Pons (tissue), 1 donor: ENCODE results near the gene ARMC8.
A peak's percentile ranks its signal among the peaks of the same experiment; 100 is the strongest.

Experiments
- DNase-seq: peaks from one replicate; pipeline ENCODE4 v3.0.0-alpha.2; 2016; ENCODE audit warnings: low spot score

The ARMC8 gene

GRCh38 chr3:138200424-138200823 lies 13.3 kb downstream of the ARMC8 start:
- DNase-seq, result no peak

- peak; percentile 14 for DNase-seq
These were observed 16.0 kb downstream of the ARMC8 start for GRCh38 chr3:138202945-138203701.

GRCh38 chr3:138203938-138204337 lies 16.8 kb downstream of the ARMC8 start:
- DNase-seq, result no peak

- DNase-seq, result no peak
These were observed 18.4 kb downstream of the ARMC8 start for GRCh38 chr3:138205527-138205926.

- DNase-seq, result no peak
These were observed 19.1 kb downstream of the ARMC8 start for GRCh38 chr3:138206196-138206595.

GRCh38 chr3:138210528-138210927 lies 23.4 kb downstream of the ARMC8 start:
- DNase-seq, result no peak

- no peak for DNase-seq
These were observed 26.4 kb downstream of the ARMC8 start for GRCh38 chr3:138213398-138214085.

GRCh38 chr3:138219255-138219654 lies 32.2 kb downstream of the ARMC8 start:
- no peak for DNase-seq

- DNase-seq, result no peak
These were observed 33.1 kb downstream of the ARMC8 start for GRCh38 chr3:138220242-138220641.

GRCh38 chr3:138220788-138221187 lies 33.7 kb downstream of the ARMC8 start:
- no peak for DNase-seq

GRCh38 chr3:138222131-138222941 lies 35.2 kb downstream of the ARMC8 start:
- no peak for DNase-seq

- no peak for DNase-seq
These were observed 35.8 kb downstream of the ARMC8 start for GRCh38 chr3:138222942-138223287.

GRCh38 chr3:138227650-138228049 lies 40.5 kb downstream of the ARMC8 start:
- DNase-seq, result no peak

- DNase-seq, result no peak
These were observed 43.4 kb downstream of the ARMC8 start for GRCh38 chr3:138230525-138230924.

- DNase-seq, result no peak
These were observed 45.7 kb downstream of the ARMC8 start for GRCh38 chr3:138232705-138233364.

- DNase-seq, result no peak
These were observed 47.5 kb downstream of the ARMC8 start for GRCh38 chr3:138234401-138235179.

GRCh38 chr3:138238711-138239110 lies 51.6 kb downstream of the ARMC8 start:
- DNase-seq, result no peak

GRCh38 chr3:138241061-138241460 lies 54.0 kb downstream of the ARMC8 start:
- DNase-seq, result no peak

GRCh38 chr3:138241676-138242075 lies 54.6 kb downstream of the ARMC8 start:
- DNase-seq, result no peak

- DNase-seq, result no peak
These were observed 55.4 kb downstream of the ARMC8 start for GRCh38 chr3:138242466-138242865.

- no peak for DNase-seq
These were observed 57.9 kb downstream of the ARMC8 start for GRCh38 chr3:138245026-138245425.

- no peak for DNase-seq
These were observed 62.5 kb downstream of the ARMC8 start for GRCh38 chr3:138249636-138250035.
